Fibroblast of skin of back (primary cell): ENCODE measurements around the gene VPS54.

Source experiments
- DNase-seq: peaks from one replicate; pipeline ENCODE4 v3.0.0-alpha.2; 2013

The VPS54 gene

DNA sequence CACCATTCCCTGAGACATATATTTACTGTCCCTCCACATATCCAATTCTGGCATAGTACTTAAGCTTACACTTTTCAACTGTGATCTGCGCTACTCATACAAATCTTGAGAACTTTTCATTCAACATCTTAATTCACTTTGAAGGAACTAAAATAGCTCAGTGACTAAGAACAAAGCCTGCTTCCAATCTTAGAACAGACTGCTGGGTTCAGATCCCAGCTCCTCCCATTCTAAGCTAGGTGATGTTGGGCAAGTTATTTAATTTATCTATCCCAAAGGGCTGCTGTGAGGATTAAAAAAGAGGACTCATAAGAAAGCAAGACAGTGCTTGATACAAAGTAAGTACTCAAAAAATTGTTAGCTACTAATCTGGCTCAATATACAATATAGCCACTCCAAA lies 119.6 kb downstream of the VPS54 start:
- DNase-seq, result no peak

DNA sequence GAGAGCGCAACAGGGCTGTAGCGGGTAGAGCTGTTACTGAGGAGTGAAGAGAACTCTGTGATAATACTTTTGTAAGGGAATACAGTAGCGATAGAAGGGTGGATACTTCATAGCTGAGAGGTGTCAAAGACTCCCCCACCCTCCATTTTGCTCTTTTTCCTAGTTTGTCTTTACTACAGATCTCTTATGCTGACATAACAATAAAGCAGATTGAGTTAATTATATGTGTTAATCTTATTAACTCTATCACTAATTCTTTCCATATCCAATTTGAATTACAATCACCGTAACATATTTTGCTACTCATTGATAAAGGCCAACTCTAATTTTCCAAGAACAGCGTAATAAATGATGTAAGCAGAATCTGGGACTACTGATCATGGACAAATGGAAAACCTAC lies 120.4 kb downstream of the VPS54 start:
- DNase-seq, result no peak

DNA sequence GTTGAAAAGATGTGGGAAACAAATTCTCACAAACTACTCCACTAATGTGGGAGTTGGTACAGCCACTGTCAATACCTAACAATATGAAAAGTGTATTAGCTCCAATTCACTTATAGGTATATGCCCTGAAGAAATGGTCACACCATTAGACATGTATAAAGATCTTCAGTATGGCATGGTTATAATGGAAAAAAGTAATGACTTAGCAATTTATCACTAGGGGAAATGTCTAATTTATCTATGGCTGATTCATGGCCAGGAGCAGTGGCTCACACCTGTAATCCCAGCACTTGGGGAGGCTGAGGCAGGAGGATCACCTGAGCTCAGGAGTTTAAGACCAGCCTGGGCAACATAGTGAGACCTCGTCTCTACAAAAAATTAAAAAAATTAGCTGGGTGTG lies 125.1 kb downstream of the VPS54 start:
- no peak for DNase-seq

DNA sequence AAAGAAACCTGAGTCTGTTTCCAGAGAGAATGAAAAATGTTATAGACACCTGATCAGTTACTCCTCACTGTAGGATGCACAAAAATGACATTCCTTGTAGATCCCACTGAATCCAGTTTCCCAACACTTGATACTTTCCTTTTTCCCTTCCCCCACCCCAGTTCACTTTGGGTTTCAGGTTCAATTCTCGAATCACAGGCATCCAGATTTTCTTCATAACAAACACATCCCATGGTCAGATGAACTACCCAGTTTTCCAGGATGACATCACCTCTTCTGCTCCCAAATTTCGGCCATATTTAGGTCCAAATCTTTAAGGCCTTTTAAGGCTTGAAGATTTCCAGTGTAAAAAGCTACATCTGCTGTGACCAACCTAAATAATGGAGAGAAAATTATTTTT lies 126.1 kb downstream of the VPS54 start:
- no peak for DNase-seq

DNA sequence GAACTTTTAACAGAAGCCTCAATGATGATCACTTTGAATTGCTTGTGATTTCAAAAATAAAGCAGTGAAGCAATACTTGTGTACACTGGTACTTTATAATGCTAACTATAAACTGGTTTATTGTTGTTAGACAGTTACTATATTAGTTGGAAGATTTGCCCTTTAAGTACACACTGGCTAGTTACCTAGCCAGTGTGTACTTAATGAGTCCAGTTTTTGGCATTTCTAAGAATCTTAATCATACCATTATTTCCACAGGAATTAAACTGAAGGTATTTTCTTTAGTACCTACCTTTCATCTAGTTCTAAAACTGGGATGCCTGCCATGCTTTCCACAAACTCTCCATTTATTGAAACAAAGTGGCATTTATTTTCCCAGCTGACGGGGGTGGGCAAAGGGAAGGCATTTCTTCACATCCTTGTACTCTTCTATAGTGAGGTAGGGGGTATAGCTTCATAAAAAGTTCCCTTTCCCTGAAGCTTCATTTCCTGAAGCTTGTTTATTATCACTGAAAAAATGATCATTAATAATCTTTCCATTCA lies 127.7 kb downstream of the VPS54 start:
- DNase-seq, result no peak

DNA sequence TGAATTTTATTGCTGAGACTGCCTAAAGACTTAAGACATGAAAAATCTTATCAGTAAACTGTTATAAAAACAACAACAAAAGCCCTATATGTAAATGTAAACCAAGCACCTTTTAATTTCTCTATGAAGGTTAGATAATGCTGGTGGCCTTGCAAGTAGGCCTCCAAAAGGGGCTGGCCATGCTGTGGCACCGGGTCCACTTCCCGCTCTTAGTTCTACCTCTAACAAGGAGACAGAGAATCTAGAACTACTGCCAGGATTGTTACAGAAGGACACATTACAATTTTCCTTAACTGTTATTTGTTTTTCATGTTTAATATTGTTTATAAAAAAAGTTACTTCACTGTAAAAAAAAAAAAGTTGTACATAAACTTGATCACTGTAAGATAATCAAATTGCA lies 128.6 kb downstream of the VPS54 start:
- DNase-seq, result no peak

DNA sequence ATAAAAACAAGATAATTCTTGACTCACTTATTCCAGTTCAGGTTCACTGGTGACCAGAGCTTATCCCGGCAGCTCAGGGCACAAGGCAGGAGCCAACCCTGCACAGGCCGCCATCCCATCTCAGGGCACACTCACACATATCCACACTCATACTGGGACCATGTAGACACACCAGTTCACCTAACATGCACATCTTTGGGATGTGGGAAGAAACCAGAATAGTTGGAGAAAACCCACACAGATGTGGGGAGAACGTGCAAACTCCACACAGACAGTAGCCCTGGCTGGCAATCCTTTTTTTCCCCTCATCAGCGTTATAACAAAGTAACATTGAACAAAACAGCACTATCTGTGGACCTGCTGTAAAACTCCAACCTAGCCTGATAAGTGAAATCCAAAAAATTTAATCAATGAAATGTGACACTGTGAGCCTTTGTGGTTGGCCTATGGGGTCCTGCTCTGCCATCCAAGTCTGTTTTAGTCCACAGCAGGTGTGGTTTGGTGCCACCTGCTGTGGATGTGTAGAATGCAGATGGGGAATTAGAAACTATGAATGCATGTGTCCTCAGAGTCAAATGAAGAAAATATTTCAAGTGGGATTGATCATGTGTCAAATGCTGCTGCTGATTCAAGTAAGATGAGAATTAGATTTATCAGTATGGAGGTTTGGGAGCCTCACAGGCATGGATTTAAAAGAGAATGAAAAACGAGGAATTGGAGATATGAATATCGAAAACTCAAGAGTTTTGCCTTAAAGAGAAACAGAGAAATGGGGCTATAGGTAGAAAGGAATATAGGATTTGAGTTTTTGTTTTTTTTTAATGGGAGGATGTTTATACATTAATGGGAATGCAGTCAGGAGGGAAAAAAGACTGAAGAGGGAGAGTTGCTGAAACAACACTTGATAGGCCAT lies 130.5 kb downstream of the VPS54 start:
- peak; percentile 42 for DNase-seq

DNA sequence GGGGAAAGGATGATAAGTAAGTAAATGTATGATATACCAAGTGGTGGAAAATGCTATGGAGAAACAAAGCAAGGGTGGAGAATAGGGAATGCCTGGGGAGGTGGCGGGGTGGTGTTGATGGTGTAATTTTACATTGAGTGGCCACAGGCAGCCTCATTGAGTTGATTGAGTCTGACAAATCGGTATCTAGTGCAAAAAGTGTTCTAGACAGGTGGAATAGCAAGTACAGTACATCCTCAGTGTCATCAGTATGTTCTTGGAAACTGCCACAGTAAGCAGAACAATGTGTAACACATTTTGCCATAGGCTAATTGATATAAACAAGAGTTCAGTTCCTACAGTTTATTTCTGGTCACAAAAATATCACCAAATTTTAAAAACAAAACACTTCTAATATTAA lies 131.2 kb downstream of the VPS54 start:
- DNase-seq, result no peak

DNA sequence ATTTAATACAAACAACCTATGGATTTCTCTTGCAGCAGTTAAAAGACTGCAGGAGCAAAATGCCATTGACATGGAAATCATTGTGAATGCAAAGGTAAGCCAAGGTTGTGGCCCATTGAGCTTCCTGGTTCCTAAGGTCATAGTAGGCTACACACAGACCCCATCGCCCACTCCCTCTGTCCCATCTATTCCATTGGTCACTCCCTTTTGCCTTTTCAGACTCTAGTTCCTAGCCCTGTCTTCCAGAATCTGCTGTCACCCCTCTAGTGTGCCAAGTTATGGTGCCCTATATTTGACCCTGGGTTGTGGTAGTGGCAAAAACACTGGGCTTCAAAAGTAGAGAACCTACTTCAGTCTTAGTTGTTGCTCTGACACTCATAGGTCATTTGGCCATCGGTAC lies 132.8 kb downstream of the VPS54 start:
- no peak for DNase-seq

DNA sequence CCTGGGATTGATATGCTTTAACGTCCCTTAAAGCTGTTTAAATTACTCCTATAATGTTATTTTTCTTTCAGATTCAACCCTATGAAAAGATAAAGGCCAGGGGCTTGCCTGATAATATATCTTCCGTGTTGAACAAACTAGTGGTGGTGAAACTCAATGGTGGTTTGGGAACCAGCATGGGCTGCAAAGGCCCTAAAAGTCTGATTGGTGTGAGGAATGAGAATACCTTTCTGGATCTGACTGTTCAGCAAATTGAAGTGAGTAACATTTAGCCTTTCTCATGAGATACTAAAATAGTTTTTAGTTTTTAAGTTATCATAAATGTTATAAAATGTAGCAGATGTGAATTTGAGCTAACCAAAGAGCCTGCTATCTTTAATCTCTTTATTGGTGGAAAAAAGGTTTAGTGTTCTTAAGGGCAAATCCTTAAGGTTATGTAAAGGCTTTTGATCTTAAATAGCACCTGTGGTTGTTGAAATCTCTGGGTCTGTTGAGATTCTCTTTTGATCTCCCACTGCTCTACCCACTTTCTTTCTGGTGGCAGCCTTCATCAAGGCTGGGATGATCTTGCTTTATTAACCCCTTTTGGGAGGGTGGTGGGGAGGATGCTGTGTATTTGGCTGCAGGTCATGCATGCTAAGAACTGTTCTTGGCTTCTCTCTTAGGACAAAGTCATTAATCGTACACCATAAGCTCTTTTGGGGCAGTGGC lies 136.7 kb downstream of the VPS54 start:
- DNase-seq, result no peak

DNA sequence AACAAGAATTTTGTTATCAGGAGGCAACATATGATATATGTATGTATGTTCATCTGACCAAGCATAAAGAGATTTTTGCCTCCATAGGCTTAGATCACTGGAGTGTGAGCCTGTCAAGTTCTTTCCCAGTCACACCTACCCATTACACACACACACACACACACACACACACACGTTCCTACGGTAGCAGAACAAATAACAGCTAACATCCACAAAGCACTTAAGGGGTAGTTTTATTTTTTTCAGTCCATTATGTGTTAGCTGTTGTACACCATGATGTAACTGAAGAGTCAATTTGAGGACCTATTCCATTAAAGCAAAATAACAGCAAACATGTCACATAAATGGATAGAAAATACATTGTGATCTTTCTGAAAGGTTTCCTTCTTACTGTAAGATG lies 138.0 kb downstream of the VPS54 start:
- DNase-seq, result no peak

DNA sequence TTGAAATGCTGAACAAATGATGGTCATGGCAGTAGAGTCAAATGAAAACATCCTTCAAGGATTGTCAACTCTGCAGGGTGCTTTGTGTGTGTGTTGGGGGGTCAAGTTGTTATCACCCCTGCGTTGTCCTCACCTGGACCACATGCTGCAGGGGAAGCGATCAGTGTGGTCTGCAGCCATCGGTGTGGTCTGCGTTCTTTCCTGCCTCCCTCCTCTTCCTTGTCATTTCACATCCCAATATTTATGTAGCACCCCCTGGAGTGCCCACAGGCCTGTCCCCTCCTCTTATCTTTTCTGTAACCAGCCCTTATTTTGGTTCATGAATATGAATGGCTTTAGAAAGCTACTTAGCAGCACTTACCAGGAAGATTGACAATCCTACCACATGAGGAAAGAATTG lies 138.6 kb downstream of the VPS54 start:
- no peak for DNase-seq

DNA sequence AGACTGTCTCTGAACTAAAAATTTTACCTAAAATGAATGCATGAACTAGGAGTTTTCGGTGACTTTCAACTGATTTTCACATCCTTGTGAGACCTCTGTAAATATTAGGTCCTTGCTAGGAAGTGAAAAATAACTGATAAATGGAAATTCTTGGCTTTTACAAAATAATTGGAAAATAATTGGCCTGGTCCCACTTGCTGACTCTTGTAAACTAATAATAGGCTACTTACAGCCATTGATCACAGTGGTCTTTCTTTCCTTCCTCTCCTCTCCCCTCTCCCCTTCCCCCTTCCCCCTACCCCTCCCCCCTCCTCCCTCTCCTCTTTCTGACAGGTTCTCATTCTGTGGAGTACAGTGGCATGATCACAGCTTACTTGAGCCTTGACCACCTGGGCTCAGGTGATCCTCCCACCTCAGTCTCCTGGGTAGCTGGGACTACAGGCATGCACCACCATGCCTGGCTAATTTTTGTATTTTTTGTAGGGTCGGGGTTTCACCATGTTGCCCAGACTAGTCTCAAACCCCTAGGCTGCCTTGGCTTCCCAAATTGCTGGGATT lies 139.3 kb downstream of the VPS54 start:
- no peak for DNase-seq

DNA sequence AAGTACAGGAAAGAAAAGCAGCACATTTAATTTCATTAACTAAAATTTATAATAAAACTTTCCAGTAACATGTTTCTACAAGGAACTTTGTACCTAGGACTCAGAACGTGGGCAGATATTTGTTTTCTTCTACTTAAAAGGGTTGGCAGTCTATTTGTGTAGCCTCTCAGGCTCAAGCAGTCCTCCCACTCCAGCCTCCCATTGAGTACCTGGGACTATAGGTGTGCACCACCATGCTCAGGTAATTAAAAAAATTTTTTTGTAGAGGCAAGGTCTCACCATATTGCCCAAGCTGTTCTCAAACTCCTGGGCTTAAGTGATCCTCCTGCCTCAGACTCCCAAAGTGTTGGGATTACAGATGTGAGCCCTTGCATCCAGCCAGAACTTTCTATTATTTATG lies 140.7 kb downstream of the VPS54 start:
- DNase-seq, result no peak

DNA sequence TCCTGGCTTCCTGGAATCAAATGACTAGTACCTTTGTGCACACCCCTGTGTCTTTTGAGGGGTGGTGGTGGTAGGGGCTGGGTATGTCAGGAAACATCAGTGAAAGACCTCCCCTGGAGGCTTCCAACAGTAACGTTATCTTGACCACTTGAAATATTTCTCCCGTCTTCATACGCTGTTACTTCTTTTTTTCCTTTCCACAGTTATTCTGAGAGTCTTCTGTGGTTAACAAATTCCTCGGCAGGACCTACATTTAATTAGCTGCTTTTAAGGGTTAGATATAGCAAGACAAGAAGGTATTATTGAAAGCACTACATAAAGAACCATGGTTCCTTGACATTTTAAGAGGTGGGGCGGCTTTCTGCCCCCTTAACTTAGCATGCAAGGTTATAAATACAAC lies 142.9 kb downstream of the VPS54 start:
- DNase-seq, result no peak

DNA sequence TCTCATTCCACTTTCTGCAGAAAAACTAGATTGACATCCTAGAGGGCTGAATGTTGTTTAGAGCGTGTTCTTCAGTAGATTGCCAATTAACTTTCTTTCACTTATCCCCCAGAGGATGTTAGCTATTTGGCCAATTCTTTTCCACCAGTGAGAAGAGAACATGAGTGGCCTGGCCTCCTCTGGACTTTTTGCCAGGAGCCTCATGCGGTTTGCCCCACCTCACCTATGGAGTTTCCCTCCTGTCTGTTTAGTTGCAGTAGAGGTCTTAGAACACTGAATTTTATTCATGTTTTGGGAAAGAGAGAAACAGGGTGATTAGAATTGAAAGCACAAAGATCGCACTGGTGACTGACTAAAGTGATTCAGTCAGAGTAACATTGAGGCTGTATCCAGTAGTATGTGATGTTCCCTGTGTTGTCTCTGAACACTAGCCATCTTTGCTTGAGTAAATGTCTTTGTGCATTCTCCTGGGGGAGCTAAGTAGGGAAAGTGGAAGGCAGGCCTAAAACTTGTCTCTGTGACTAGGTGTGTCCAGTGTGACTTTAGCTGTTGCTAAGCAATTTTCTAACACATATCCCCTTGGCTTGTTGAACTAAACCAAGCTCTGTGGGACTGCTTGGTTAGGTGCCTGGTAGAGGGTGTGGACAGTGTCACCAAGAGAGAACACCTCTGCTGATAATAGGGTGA lies 143.5 kb downstream of the VPS54 start:
- no peak for DNase-seq

DNA sequence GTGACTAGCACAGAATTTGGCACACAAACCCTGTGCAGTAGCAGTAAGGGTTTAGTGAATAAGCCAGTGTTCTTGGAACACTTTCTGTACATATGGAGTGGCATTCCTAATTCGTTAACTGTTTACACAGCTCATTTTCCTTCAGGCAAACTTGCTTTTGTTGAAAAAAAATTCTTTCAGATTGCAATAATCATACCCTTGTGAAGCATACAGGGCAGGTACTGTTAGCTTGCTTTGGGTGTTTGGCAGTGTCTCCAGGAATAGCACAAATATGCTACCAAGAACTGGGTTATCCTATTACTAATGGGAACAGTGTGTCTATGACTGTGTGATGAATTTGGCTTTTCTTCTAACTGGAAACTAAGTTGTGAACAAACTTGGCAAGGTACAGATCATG lies 144.1 kb downstream of the VPS54 start:
- DNase-seq, result no peak

DNA sequence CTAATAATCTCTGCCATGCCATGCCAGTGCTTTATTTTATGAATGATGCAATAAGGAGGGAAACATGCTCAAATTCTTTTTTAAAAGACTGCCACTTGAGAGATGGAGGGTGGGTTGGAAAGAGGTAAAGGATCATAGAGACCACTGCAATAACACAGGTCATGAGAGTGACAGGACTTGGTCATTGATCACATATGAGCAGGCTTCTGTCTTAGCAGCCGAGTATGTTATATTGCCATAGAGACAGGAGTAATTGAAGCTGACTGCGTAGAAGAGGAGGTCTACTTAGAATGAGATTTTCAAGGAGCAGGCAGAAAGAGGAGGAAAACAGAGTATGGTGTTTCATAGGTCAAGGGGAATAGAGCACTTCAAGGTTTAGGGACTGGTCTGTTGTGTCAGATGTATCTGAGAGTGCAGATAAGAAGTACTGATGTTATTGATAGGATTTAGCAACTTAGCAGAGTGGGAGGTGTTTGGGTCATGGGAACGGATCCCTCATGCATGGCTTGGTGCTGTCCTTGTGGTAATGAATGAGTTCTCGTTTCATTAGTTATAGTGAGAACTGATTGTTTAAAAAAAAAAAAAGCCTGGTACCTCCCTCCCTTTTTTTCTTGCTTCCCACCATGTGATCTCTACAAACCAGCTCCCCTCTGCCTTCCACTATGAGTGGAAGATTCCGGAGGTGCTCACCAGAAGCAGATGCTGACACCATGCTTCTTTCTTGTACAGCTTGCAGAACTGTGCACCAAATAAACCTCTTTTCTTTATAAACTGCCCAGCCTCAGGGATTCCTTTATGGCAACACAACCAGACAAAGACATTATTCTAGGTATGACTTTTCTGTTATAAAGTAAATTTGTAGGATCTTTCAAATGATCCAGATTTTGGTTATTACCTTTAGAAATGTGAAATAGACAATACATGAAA lies 144.8 kb downstream of the VPS54 start:
- DNase-seq, result no peak

DNA sequence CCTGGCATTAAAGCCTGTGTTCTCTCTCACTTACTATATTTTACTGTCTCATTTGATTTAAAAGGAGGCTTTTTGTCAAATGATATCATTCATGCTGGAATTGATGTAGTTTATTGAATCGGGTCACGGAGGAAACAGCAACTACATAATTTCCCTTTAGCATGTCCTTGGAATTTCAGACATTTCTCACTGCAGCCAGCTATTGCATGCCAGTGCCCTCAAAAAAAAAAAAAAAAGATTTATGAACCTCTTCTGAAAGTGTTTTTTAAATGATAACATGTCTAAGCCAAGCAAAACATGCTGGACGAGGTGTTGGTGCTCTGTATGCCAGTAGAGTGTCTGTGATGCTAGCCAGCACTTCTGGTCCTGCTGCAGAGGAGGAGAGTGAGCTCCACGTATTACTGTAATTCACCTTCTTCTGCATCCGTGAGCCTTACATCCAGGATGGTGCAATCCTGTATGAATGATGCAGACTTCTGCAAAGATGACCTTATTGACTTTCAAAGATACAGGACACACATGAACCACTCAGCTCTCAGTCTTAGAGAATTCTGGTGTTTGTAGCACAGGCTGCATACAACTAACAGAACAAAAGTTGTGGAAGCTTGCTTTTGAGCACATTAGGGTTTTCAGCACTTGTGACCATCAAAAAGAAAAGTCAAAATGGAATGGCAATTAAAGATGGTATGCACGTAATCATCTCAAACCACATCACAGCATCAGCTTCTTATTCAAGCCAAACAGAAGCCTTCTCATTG lies 146.5 kb downstream of the VPS54 start:
- peak; percentile 55 for DNase-seq

DNA sequence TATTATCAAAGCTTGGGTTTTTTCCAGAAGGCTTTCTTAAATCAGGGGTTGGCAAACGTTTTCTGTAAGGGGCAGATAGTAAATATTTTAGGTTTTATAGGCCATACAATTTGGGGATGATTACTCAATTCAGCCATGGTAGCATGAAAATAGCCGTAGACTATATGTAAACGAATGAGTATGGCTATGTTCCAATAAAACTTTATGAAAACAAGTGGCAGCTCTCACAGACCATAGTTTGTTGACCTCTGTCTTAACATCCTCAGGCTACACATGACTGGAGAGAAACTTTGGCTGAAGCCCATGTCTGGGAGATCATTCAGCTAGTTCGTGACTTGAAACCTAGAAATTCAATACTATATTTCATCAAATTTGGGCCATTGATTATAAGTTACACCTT lies 147.4 kb downstream of the VPS54 start:
- no peak for DNase-seq

DNA sequence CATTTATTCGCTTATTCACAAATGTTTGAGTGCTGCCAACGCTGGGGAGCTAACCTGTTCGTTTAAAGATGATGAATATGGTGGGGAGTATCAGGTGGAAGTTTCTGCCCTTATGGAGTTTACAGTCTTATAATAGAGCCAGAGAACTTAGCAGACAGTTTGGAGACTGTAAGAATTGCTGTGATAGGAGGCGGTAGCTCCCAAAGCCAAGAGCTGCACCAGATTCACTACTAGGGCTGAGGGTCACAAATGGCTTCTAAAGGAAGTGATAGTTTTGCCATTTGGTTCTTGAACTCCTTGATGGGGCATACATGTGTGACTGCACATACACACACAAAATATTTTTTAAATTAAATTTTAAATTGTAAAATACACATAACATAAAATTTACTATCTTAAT lies 148.5 kb downstream of the VPS54 start:
- no peak for DNase-seq
